KOPT-K1 (cell line): ENCODE measurements around the gene PRAMEF26.
"Not testable (repeated sequence)": the region's sequence is repeated elsewhere in the genome, so short reads cannot be mapped to it uniquely, and the experiment has no call there.

Experiments
- H3K27ac ChIP-seq: fragments of 200-600 bp; sonication (generic); 2 replicates; pipeline ENCODE4 v1.5.1; 2016; ENCODE audit warnings: antibody characterized with exemption, mild to moderate bottlenecking, low read depth, low read length; ENCODE audit not compliant: poor library complexity, severe bottlenecking
- H3K36me3 ChIP-seq: fragments of 200-600 bp; sonication (generic); 2 replicates; pipeline ENCODE4 v1.5.1; 2017; ENCODE audit warnings: antibody characterized with exemption, mild to moderate bottlenecking, low read length, moderate library complexity; ENCODE audit not compliant: insufficient read depth
- H3K9me3 ChIP-seq: fragments of 200-600 bp; sonication (generic); 2 replicates; pipeline ENCODE4 v1.5.1; 2017; ENCODE audit warnings: antibody characterized with exemption, low read length, mild to moderate bottlenecking; ENCODE audit not compliant: insufficient read depth, poor library complexity, severe bottlenecking

The PRAMEF26 gene

DNA sequence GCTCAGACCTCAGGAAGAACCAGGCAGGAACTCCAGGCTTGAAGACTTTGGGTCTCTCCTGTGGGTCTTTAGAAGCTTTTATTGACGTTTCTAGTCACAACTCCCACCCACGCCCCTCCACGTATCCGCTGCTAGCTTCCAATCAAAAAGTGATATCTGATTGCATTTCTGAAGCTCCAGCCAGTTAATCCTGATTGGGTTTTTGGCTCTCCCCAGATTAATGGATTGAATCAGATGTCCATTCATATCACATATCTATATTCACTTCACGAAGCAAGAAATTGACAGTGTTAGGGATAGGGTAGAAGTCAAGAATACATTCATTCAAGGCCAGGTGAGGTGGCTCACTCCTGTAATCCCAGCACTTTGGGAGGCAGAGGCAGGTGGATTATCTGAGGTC, at the start of gene PRAMEF26:
PRAMEF26 (minus strand) TSS at position 101 of the 400 bp plus-strand sequence. CDS start 2,914 bp downstream, outside the sequence.
- H3K9me3 ChIP-seq, H3K27ac ChIP-seq, H3K36me3 ChIP-seq: not testable (repeated sequence)

DNA sequence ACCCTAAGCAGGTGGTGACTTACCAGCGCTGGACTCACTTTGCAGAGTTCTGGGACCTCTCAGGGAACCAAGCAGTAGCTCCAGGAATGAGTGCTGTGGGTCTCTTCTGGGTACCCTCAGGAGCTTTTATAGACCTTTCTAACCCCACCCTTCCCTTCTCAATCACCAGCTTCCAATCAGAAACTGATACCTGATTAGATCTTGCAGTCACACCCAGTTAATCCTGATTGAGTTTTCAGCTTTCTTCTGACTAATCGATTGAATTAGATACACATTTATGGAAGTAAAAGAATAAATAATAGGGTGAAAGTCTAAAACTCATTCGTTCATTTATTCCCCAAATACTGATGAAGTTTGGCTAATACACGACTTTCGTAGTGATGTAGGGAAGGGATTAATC, 45.5 kb upstream of the PRAMEF26 start, which contains the start of gene PRAMEF13:
PRAMEF13 (minus strand) TSS at position 101 of the 400 bp plus-strand sequence. CDS start 1,820 bp downstream, outside the sequence.
- H3K36me3 ChIP-seq, H3K27ac ChIP-seq, H3K9me3 ChIP-seq: not testable (repeated sequence)

DNA sequence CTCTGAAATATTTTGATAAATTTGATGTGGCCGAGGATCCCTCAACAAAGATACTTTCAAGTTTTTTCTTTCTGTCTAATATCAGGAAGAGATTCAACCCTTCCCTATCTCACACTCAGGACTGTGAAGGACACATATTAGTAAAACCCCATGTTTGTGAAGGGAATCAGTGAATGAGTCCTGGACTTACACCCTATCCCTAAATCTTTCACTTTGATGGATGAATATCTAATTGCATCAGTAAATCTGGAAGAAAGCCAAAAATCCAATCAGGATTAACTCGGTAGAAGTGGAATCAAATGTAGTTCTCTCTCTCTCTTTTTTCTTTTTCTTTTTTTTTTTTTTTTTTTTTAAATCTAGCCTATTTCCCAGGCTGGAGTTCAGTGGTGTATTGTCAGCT, 15.7 kb upstream of the PRAMEF26 start, which contains the start of gene PRAMEF9:
PRAMEF9 (plus strand) TSS at position 301 of the 400 bp plus-strand sequence. CDS start 3,433 bp downstream, outside the sequence.
- not testable (repeated sequence) for H3K36me3 ChIP-seq, H3K9me3 ChIP-seq, H3K27ac ChIP-seq

DNA sequence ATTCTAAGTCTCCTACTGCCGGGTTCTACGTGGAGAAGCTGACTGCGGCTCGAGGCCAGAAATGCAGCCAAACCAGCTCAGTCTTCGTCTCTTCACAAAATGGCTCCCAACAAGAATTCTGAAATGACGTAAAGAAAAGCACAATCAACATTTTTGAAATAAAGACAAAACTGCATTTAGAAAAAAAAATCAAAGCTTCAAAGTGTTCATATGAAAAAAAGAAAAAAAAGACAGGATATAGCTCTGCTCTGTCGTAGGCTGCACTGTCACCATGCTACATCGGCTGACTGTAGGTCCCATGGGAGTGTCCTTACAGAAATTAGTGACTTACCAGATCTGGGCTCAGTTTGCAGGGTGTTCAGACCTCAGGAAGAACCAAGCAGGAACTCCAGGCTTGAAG, 9.7 kb upstream of the PRAMEF26 start, which contains the start of gene HNRNPCL4:
HNRNPCL4 (minus strand) TSS at position 101 of the 400 bp plus-strand sequence. CDS start 164 bp downstream, outside the sequence.
- H3K27ac ChIP-seq, H3K9me3 ChIP-seq, H3K36me3 ChIP-seq: not testable (repeated sequence)

DNA sequence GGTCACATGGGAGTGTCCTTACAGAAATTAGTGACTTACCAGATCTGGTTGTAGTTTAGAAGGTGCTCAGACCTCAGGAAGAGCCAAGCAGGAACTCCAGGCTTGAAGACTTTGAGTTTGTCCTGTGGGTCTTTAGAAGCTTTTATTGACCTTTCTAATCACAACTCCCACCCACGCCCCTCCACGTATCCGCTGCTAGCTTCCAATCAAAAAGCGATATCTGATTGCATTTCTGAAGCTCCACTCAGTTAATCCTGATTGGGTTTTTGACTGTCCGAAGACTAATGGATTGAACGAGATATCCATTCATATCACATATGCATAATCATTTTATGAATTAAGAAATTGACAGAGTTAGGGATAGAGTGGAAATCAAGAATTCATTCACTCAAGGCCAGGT, 39.1 kb downstream of the PRAMEF26 start, which contains the start of gene HNRNPCL2:
HNRNPCL2 (minus strand) TSS at position 101 of the 400 bp plus-strand sequence. CDS start 454 bp downstream, outside the sequence.
- H3K9me3 ChIP-seq, H3K27ac ChIP-seq, H3K36me3 ChIP-seq: not testable (repeated sequence)
